OCI-M1 (cell line): ENCODE measurements around the gene YY1.
"Not testable (repeated sequence)": the region's sequence is repeated elsewhere in the genome, so short reads cannot be mapped to it uniquely, and the experiment has no call there.

Experiments
- DNase-seq: peaks from one replicate; lab custom pipeline; 2025; lab: John Stamatoyannopoulos, UW

Gene YY1

GRCh38 chr14:100296106-100296651, 57.2 kb downstream of the YY1 start:
- DNase-seq, result peak; percentile 63

DNA sequence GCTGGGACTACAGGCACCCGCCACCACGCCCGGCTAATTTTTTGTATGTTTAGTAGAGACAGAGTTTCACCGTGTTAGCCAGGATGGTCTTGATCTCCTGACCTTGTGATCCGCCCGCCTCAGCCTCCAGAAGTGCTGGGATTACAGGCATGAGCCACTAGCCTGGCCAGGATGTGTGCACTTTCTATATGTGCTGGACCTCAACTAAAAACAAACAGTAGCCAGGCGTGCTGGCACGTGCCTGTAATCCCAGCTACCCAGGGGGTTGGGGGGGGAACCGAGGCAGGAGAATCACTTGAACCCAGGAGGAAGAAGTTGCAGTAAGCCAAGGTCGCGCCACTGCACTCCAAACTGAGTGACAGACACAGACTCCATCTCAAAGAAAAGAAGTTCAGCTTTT, 57.8 kb downstream of the YY1 start:
- DNase-seq, result not testable (repeated sequence)

- DNase-seq, result peak; percentile 85
Observed at GRCh38 chr14:100297320-100298300, 58.7 kb downstream of the YY1 start.

GRCh38 chr14:100298551-100299237, 59.8 kb downstream of the YY1 start:
- no peak for DNase-seq

GRCh38 chr14:100299238-100299560, 60.3 kb downstream of the YY1 start:
- DNase-seq, result no peak

GRCh38 chr14:100302616-100303015, 63.7 kb downstream of the YY1 start:
- DNase-seq, result no peak

GRCh38 chr14:100303179-100303578, 64.2 kb downstream of the YY1 start:
- DNase-seq, result peak; percentile 5

- no peak for DNase-seq
Observed at GRCh38 chr14:100303925-100304324, 65.0 kb downstream of the YY1 start.

DNA sequence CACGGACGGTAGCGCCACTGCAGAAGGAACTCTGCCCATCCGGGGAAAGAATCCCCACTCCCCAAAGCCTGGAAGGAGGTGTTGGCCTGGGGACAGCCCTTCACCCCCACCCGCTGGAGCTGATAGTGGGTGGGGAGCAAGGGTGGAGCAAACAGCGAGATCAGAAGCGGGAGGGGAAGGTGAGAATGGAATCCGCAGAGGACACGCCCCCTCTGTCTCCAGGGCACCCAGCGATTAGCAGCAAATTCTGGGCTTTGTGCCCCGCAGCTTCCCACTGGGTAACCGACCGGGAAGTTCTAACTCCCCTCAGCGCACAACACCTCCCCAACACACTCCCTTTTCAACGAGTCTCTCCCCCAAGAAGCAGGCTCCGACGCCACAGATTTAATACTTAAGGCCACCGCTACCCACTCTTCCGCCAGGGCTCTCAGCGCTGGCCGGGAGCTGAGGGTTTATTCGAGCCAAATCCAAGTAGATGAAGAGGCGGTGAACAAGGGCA, 65.9 kb downstream of the YY1 start:
- DNase-seq, result peak; percentile 10

DNA sequence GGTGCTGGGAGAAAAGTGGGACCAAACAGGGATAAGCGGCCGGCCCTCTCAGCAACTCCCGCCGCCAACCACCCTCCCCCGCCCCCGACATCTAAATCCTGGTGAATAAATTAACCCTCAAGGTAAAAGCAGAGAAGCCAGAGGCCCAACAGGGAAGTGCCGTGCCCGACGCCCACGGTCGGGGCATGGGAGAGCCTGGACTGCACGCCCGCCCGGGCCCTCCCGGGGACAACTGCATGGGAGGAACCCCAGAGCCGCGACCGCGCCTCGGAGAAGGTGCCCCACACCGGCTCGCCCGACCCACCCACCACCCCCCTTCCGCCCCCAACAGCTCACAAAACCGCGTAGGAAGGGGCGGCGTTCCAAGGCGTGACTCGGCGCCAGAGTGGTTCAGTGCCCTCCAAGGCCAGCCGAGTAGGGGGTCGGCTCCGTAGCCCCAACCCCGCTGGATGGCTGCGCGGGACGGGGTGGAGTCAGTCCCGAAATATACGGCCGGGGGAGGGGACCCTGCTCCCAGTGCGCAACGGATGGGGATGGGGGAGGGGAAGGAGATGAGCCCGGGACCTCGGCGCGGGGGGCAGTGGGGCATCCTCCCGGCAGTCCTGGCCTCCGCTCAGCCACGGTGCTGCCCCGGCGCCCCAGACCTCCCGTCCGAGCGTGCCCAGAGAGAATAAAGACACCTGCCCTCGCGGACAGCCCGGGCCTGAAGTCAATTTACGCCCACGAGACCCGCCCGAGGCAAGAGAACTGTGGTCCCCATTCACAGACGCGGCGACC, 66.6 kb downstream of the YY1 start:
- no peak for DNase-seq

GRCh38 chr14:100306101-100306997, 67.4 kb downstream of the YY1 start, which contains the start of gene SLC25A29:
SLC25A29 (minus strand) TSS chr14:100306444; CDS start chr14:100306232, 212 bp downstream.
- peak; percentile 65 for DNase-seq

GRCh38 chr14:100306998-100307765, 68.2 kb downstream of the YY1 start:
- no peak for DNase-seq

GRCh38 chr14:100307766-100308426, 69.0 kb downstream of the YY1 start:
- no peak for DNase-seq

DNA sequence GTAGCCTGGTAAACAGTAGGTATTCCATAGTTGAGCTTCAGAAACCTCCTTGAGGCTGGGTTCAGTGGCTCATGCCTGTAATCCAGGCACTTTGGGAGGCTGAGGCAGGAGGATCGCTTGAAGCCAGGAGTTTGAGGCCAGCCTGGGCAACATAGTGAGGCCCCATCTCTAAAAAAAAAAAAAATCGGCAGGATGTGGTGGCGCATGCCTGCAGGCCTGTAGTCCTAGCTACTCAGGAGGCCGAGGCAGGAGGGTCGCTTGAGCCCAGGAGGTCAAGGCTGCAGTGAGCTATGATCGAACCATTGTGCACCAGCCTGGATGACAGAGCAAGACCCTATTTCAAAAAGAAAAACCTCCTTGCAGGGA, 69.5 kb downstream of the YY1 start:
- not testable (repeated sequence) for DNase-seq

DNA sequence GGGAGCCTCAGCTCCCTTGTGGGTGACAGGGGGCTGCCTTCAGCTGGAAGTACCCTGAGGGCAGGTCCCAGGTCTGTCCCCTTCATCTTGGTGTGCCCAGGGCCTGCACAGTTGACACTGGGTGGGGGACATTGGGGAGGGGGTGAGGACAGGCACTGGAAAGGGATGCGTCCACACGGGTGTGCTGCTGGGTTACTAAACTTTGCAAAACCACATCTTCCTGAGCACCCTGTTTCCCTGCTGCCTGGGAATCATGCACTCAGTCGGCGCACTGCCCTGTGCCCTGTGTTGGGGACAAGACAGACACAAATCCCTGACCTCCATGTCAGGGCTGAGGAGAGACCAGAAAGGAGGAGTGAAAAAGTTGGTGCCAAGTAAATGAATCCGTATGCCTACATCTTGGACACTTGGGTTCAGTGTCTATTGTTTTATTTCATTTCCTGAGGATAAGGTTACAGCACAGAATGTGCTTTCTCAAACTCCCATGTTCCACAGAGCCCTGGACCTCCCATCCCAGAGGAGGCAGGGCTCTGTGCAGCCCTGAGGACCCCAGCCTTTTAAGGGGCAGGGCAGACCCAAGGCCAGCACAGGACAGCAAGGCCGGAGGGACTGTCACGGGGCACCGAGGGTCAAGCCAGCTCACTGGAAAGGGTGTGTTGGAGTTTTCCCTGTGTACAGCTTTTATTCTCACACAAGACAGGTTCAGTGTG, 70.2 kb downstream of the YY1 start:
- DNase-seq, result no peak

DNA sequence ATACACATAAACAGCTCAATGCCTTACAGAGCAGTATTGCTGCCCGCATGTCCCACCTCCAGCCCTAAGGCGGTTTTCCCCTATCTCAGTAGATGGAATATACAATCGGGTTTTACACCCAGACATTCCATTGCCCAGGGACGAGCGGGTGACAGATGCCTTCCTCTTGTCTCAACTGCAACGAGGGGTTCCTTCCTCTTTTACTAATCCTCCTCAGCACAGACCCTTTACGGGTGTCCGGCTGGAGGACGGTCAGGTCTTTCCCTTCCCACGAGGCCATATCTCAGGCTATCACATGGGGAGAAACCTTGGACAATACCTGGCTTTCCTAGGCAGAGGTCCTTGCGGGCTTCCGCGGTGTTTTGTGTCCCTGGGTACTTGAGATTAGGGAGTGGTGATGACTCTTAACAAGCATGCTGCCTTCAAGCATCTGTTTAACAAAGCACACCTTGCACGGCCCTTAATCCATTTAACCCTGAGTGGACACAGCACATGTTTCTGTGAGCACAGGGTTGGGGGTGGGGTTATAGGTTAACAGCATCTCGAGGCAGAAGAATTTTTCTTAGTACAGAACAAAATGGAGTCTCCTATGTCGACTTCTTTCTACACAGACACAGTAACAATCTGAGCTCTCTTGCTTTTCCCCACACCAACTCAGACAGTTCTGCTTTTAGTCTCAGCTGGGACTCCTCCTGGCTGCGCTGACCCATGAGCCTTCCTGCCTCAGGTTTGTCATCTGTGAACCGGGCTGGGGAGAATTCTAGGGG, 73.3 kb downstream of the YY1 start:
- peak; percentile 44 for DNase-seq

- DNase-seq, result no peak
Observed at GRCh38 chr14:100312877-100313400, 74.0 kb downstream of the YY1 start.
